Renal pelvis (tissue), 4 donors: ENCODE measurements around the gene FTO. TPM values are rescaled to one million over a fixed set of nuclear protein-coding genes. Genes with fewer than 3 reads are reported as not detected.

ENCODE experiments used
- DNase-seq: peaks from one replicate; pipeline ENCODE4 v3.0.0-alpha.2; 2013
- polyA plus RNA-seq, 3 donors: library from polyadenylated mRNA; unstranded; fragments of 120-200 nt; gene quantifications; one replicate each; pipeline ENCODE4 v1.2.1, GENCODE V29; 2013; ENCODE audit not compliant: insufficient read length in 3 of 3

FTO gene
- polyA plus RNA-seq, 3 donors = 82.7 to 94.4 (median 84.9) TPM

- DNase-seq = no peak
Observed at GRCh38 chr16:53894686-53895085, 190.7 kb downstream of the FTO start.

- DNase-seq = no peak
Observed at GRCh38 chr16:53895433-53895832, 191.5 kb downstream of the FTO start.

- DNase-seq = no peak
Observed at GRCh38 chr16:53895851-53896250, 191.9 kb downstream of the FTO start.

GRCh38 chr16:53896722-53897121 is 192.8 kb downstream of the FTO start:
- DNase-seq = no peak

GRCh38 chr16:53898993-53899392 is 195.0 kb downstream of the FTO start:
- no peak for DNase-seq

GRCh38 chr16:53899431-53899830 is 195.5 kb downstream of the FTO start:
- no peak for DNase-seq

GRCh38 chr16:53900667-53901066 is 196.7 kb downstream of the FTO start:
- no peak for DNase-seq

GRCh38 chr16:53901408-53901807 is 197.5 kb downstream of the FTO start:
- DNase-seq = no peak

- no peak for DNase-seq
Observed at GRCh38 chr16:53904533-53904932, 200.6 kb downstream of the FTO start.

GRCh38 chr16:53905028-53905427 is 201.1 kb downstream of the FTO start:
- no peak for DNase-seq

GRCh38 chr16:53908731-53909130 is 204.8 kb downstream of the FTO start:
- no peak for DNase-seq

GRCh38 chr16:53910990-53911389 is 207.0 kb downstream of the FTO start:
- no peak for DNase-seq

GRCh38 chr16:53911513-53911912 is 207.6 kb downstream of the FTO start:
- DNase-seq = no peak

GRCh38 chr16:53912155-53912554 is 208.2 kb downstream of the FTO start:
- no peak for DNase-seq

- DNase-seq = no peak
Observed at GRCh38 chr16:53913099-53913870, 209.3 kb downstream of the FTO start.

GRCh38 chr16:53913920-53914319 is 210.0 kb downstream of the FTO start:
- DNase-seq = no peak

- DNase-seq = no peak
Observed at GRCh38 chr16:53914736-53915135, 210.8 kb downstream of the FTO start.

- no peak for DNase-seq
Observed at GRCh38 chr16:53915452-53916160, 211.7 kb downstream of the FTO start.

GRCh38 chr16:53920988-53921387 is 217.0 kb downstream of the FTO start:
- peak; percentile 26 for DNase-seq

- no peak for DNase-seq
Observed at GRCh38 chr16:53922067-53922806, 218.3 kb downstream of the FTO start.

- DNase-seq = peak; percentile 80
Observed at GRCh38 chr16:53922807-53923571, 219.0 kb downstream of the FTO start.
